LNCaP clone FGC (cell line): ENCODE measurements around the gene SPOPL.

ENCODE experiments used
- DNase-seq: peaks from one replicate; pipeline ENCODE4 v3.0.0-alpha.2; 2011; ENCODE audit warnings: low read depth
- H3K4me3 ChIP-seq: 2 replicates; pipeline ENCODE4 v1.5.1; 2011; ENCODE audit warnings: mild to moderate bottlenecking, low read depth, low read length, control low read depth
- CTCF ChIP-seq: IDR thresholded peaks from 2 replicates; pipeline ENCODE4 v1.5.1; 2012; ENCODE audit warnings: mild to moderate bottlenecking; ENCODE audit not compliant: control insufficient read depth, insufficient read depth; ENCODE audit errors: extremely low read depth

SPOPL gene

GRCh38 chr2:138577066-138577465, 75.5 kb downstream of the SPOPL start:
- no peak for DNase-seq
- H3K4me3 ChIP-seq = no peak overlapping the region
- no peak for TF ChIP-seq CTCF

- no peak overlapping the region for H3K4me3 ChIP-seq
- DNase-seq = no peak
- TF ChIP-seq CTCF = no peak
Measured at GRCh38 chr2:138579556-138579955, 78.0 kb downstream of the SPOPL start.

- TF ChIP-seq CTCF = no peak
- no peak overlapping the region for H3K4me3 ChIP-seq
- no peak for DNase-seq
Measured at GRCh38 chr2:138581909-138582308, 80.3 kb downstream of the SPOPL start.

GRCh38 chr2:138589663-138590062, 88.1 kb downstream of the SPOPL start:
- DNase-seq = no peak
- H3K4me3 ChIP-seq = no peak overlapping the region

GRCh38 chr2:138596403-138596802, 94.8 kb downstream of the SPOPL start:
- DNase-seq = no peak
- no peak for TF ChIP-seq CTCF
- H3K4me3 ChIP-seq = no peak overlapping the region

More at GRCh38 chr2:138589663-138590062, 88.1 kb downstream of the SPOPL start:
- no peak for TF ChIP-seq CTCF

GRCh38 chr2:138600732-138601457, 99.3 kb downstream of the SPOPL start:
- DNase-seq = no peak
- no peak overlapping the region for H3K4me3 ChIP-seq
- no peak for TF ChIP-seq CTCF
